ENCODE results near the gene HOXD1.
A peak's percentile ranks its signal among the peaks of the same experiment; 100 is the strongest.

The HOXD1 gene

DNA sequence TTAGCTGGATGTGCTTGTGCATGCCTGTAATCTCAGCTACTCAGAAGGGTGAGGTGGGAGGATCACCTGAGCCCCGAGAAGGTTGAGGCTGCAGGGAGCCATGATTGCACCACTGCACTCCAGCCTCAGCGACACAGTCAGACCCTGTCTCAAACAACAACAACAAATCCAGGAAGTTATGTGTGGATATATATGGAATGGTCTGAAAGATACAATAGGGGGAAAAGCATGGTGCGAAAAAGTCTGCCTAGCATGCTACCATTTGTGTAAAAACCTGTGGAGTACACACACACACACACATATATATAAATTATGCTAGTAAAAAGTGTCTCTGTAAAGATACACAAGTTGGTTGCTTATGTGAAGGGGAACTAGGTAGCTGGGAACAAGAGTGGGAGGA lies 6.9 kb upstream of the HOXD1 start:
- no peaks in the 10 kb centered on the region for H3K9me3 ChIP-seq (ENCODE audit: control insufficient read depth, low read depth, low read length)
- H3K27ac ChIP-seq (ENCODE audit: low read length) = no peak overlapping the region
- no peak overlapping the region for H3K9ac ChIP-seq (ENCODE audit: low read length)
- peaks cover 100% of the 10 kb centered on the region for H3K27me3 ChIP-seq (ENCODE audit: control insufficient read depth, insufficient read depth, low read length)
- H3K4me3 ChIP-seq (ENCODE audit: low read length) = no peak overlapping the region
- H3K36me3 ChIP-seq (ENCODE audit: control insufficient read depth, low read depth, low read length) = no peaks in the 10 kb centered on the region
- H3K4me1 ChIP-seq (ENCODE audit: control insufficient read depth, low read depth, low read length) = peaks cover 4% of the 10 kb centered on the region

- Histone ChIP-seq H3K27me3 (ENCODE audit: control insufficient read depth, insufficient read depth, low read length) (peaks cover 100% of the 10 kb centered on the region), H3K4me1 (ENCODE audit: control insufficient read depth, low read depth, low read length) (no peaks in the 10 kb centered on the region), H3K36me3 (ENCODE audit: control insufficient read depth, low read depth, low read length) (no peaks in the 10 kb centered on the region), H3K4me3 (ENCODE audit: low read length) (no peak overlapping the region), H3K9me3 (ENCODE audit: control insufficient read depth, low read depth, low read length) (no peaks in the 10 kb centered on the region), H3K9ac (ENCODE audit: low read length) (no peak overlapping the region), H3K27ac (ENCODE audit: low read length) (no peak overlapping the region)
Observed at GRCh38 chr2:176182671-176183070, 5.8 kb upstream of the HOXD1 start.

- Histone ChIP-seq H3K9me3 (ENCODE audit: control insufficient read depth, low read depth, low read length) (no peaks in the 10 kb centered on the region), H3K4me1 (ENCODE audit: control insufficient read depth, low read depth, low read length) (peaks cover 8% of the 10 kb centered on the region), H3K9ac (ENCODE audit: low read length) (no peak overlapping the region), H3K36me3 (ENCODE audit: control insufficient read depth, low read depth, low read length) (no peaks in the 10 kb centered on the region), H3K27ac (ENCODE audit: low read length) (no peak overlapping the region), H3K4me3 (ENCODE audit: low read length) (no peak overlapping the region), H3K27me3 (ENCODE audit: control insufficient read depth, insufficient read depth, low read length) (peaks cover 100% of the 10 kb centered on the region)
Observed at GRCh38 chr2:176184749-176185148, 3.7 kb upstream of the HOXD1 start.

DNA sequence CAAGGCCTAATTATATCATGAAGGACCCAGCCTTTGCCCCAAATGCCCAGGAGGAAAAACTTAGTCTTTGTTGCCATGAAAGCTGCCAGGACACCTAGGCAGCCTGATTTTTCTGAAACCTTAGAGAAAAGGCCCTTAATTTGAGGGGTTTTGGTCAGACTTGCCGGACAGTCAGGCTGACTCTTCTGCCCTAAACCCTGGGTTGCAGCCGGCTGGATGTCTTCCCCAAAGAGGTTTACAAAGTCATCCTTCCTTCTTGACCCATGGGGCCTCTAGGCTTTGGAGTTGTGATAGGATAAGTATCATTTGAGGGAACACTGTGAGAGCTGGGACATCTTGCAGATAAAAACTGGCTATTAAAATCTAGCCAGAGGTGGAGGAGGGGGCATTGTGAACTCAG lies 2.4 kb upstream of the HOXD1 start:
- no peak overlapping the region for H3K4me3 ChIP-seq (ENCODE audit: low read length)
- no peaks in the 10 kb centered on the region for H3K9me3 ChIP-seq (ENCODE audit: control insufficient read depth, low read depth, low read length)
- H3K9ac ChIP-seq (ENCODE audit: low read length) = no peak overlapping the region
- H3K36me3 ChIP-seq (ENCODE audit: control insufficient read depth, low read depth, low read length) = no peaks in the 10 kb centered on the region
- peaks cover 12% of the 10 kb centered on the region for H3K4me1 ChIP-seq (ENCODE audit: control insufficient read depth, low read depth, low read length)
- H3K27me3 ChIP-seq (ENCODE audit: control insufficient read depth, insufficient read depth, low read length) = peaks cover 100% of the 10 kb centered on the region
- H3K27ac ChIP-seq (ENCODE audit: low read length) = no peak overlapping the region

DNA sequence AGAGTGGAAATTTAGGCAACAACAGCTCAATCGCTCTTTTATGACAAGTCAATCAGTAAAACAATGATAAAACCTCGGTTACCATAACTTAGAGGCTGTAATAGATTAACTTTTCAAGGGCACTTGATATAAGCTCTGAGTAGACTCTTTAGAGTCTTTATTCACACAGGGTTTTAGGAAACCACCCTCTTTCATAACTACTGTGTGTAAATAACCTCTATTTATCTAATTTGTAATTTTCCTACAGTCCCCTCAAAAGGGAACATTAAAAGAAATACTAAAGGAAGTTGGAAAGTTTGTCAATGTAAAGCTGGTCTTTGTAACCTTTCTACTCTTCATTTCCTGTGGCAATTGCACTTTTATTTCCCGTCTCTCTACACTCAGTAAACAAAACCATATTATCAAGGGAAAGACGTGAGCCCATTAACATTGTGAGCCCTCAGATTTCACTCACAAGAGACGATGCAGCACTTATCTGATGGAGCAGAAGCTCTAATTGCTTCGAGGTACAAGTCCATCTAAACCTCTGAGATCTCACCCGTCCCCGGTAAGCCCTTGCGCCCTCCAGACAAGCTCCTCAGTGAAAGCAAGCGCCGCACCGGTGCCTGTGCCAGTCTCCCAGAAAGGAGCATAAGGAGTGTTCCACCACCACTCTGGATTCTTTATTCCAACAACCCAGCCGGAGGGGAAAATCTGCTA lies 1.1 kb upstream of the HOXD1 start:
- H3K9me3 ChIP-seq (ENCODE audit: control insufficient read depth, low read depth, low read length) = no peaks in the 10 kb centered on the region
- H3K36me3 ChIP-seq (ENCODE audit: control insufficient read depth, low read depth, low read length) = no peaks in the 10 kb centered on the region
- peak overlapping the region; percentile 42 for H3K4me3 ChIP-seq (ENCODE audit: low read length)
- no peak overlapping the region for H3K9ac ChIP-seq (ENCODE audit: low read length)
- peaks cover 20% of the 10 kb centered on the region for H3K4me1 ChIP-seq (ENCODE audit: control insufficient read depth, low read depth, low read length)
- peaks cover 100% of the 10 kb centered on the region for H3K27me3 ChIP-seq (ENCODE audit: control insufficient read depth, insufficient read depth, low read length)
- H3K27ac ChIP-seq (ENCODE audit: low read length) = no peak overlapping the region

- Histone ChIP-seq H3K4me3 (ENCODE audit: low read length) (peak overlapping the region; percentile 42), H3K9ac (ENCODE audit: low read length) (no peak overlapping the region), H3K27ac (ENCODE audit: low read length) (no peak overlapping the region), H3K9me3 (ENCODE audit: control insufficient read depth, low read depth, low read length) (no peaks in the 10 kb centered on the region), H3K36me3 (ENCODE audit: control insufficient read depth, low read depth, low read length) (no peaks in the 10 kb centered on the region), H3K4me1 (ENCODE audit: control insufficient read depth, low read depth, low read length) (peaks cover 26% of the 10 kb centered on the region), H3K27me3 (ENCODE audit: control insufficient read depth, insufficient read depth, low read length) (peaks cover 100% of the 10 kb centered on the region)
Observed at GRCh38 chr2:176188774-176189680, 559 bp downstream of the HOXD1 start.

GRCh38 chr2:176189681-176190641 lies 1.5 kb downstream of the HOXD1 start:
- H3K9ac ChIP-seq (ENCODE audit: low read length) = no peak overlapping the region
- no peaks in the 10 kb centered on the region for H3K36me3 ChIP-seq (ENCODE audit: control insufficient read depth, low read depth, low read length)
- peak overlapping the region; percentile 42 for H3K4me3 ChIP-seq (ENCODE audit: low read length)
- peaks cover 100% of the 10 kb centered on the region for H3K27me3 ChIP-seq (ENCODE audit: control insufficient read depth, insufficient read depth, low read length)
- no peaks in the 10 kb centered on the region for H3K9me3 ChIP-seq (ENCODE audit: control insufficient read depth, low read depth, low read length)
- no peak overlapping the region for H3K27ac ChIP-seq (ENCODE audit: low read length)
- peaks cover 26% of the 10 kb centered on the region for H3K4me1 ChIP-seq (ENCODE audit: control insufficient read depth, low read depth, low read length)

GRCh38 chr2:176192351-176192750 lies 3.9 kb downstream of the HOXD1 start:
- peaks cover 26% of the 10 kb centered on the region for H3K4me1 ChIP-seq (ENCODE audit: control insufficient read depth, low read depth, low read length)
- H3K4me3 ChIP-seq (ENCODE audit: low read length) = no peak overlapping the region
- no peaks in the 10 kb centered on the region for H3K36me3 ChIP-seq (ENCODE audit: control insufficient read depth, low read depth, low read length)
- H3K27ac ChIP-seq (ENCODE audit: low read length) = no peak overlapping the region
- H3K27me3 ChIP-seq (ENCODE audit: control insufficient read depth, insufficient read depth, low read length) = peaks cover 94% of the 10 kb centered on the region
- H3K9me3 ChIP-seq (ENCODE audit: control insufficient read depth, low read depth, low read length) = no peaks in the 10 kb centered on the region
- no peak overlapping the region for H3K9ac ChIP-seq (ENCODE audit: low read length)

GRCh38 chr2:176193048-176193447 lies 4.6 kb downstream of the HOXD1 start:
- Histone ChIP-seq H3K9ac (ENCODE audit: low read length) (no peak overlapping the region), H3K4me1 (ENCODE audit: control insufficient read depth, low read depth, low read length) (peaks cover 24% of the 10 kb centered on the region), H3K27me3 (ENCODE audit: control insufficient read depth, insufficient read depth, low read length) (peaks cover 94% of the 10 kb centered on the region), H3K36me3 (ENCODE audit: control insufficient read depth, low read depth, low read length) (no peaks in the 10 kb centered on the region), H3K27ac (ENCODE audit: low read length) (no peak overlapping the region), H3K4me3 (ENCODE audit: low read length) (no peak overlapping the region), H3K9me3 (ENCODE audit: control insufficient read depth, low read depth, low read length) (no peaks in the 10 kb centered on the region)

GRCh38 chr2:176199902-176200301 lies 11.4 kb downstream of the HOXD1 start:
- H3K9me3 ChIP-seq (ENCODE audit: control insufficient read depth, low read depth, low read length) = no peaks in the 10 kb centered on the region
- H3K9ac ChIP-seq (ENCODE audit: low read length) = no peak overlapping the region
- no peak overlapping the region for H3K27ac ChIP-seq (ENCODE audit: low read length)
- H3K36me3 ChIP-seq (ENCODE audit: control insufficient read depth, low read depth, low read length) = no peaks in the 10 kb centered on the region
- H3K27me3 ChIP-seq (ENCODE audit: control insufficient read depth, insufficient read depth, low read length) = peaks cover 45% of the 10 kb centered on the region
- no peaks in the 10 kb centered on the region for H3K4me1 ChIP-seq (ENCODE audit: control insufficient read depth, low read depth, low read length)
- no peak overlapping the region for H3K4me3 ChIP-seq (ENCODE audit: low read length)

DNA sequence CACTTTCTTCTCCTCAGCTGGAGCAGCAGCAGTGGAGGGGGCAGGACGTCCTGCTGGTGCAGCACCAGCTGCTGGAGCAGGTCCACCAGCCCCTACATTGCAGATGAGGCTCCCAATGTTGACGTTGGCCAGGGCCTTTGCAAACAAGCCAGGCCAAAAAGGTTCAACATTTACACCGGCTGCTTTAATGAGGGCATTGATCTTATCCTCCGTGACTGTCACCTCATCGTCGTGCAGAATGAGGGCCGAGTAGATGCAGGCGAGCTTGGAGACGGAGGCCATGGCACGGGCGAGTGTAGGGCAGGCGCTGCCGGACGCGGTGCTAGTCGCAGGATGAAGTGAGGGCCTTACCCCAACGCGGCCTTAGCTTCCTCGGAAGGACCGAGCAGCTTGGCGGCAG lies 12.5 kb downstream of the HOXD1 start:
- H3K9me3 ChIP-seq (ENCODE audit: control insufficient read depth, low read depth, low read length) = no peaks in the 10 kb centered on the region
- H3K27ac ChIP-seq (ENCODE audit: low read length) = no peak overlapping the region
- H3K27me3 ChIP-seq (ENCODE audit: control insufficient read depth, insufficient read depth, low read length) = peaks cover 36% of the 10 kb centered on the region
- no peaks in the 10 kb centered on the region for H3K4me1 ChIP-seq (ENCODE audit: control insufficient read depth, low read depth, low read length)
- H3K9ac ChIP-seq (ENCODE audit: low read length) = no peak overlapping the region
- H3K4me3 ChIP-seq (ENCODE audit: low read length) = no peak overlapping the region
- no peaks in the 10 kb centered on the region for H3K36me3 ChIP-seq (ENCODE audit: control insufficient read depth, low read depth, low read length)
